CD14-positive monocyte (primary cell): ENCODE results near the gene FAM187B. TPM values are rescaled to one million over a fixed set of nuclear protein-coding genes. Genes with fewer than 3 reads are reported as not detected.

Experiments used
- DNase-seq, 3 donors: peaks; one replicate each; pipeline ENCODE4 v3.0.0-alpha.2; 2011 to 2022
- H2AFZ ChIP-seq: 2 replicates; pipeline ENCODE4 v1.6.0; 2012; ENCODE audit warnings: mild to moderate bottlenecking, low read depth, low read length, inconsistent platforms; ENCODE audit not compliant: insufficient read depth, poor library complexity, severe bottlenecking
- H3K27ac ChIP-seq, 2 donors: 1 replicate in 1 of 2; 2 replicates in 1 of 2; pipeline ENCODE4 v1.5.1; 2012 to 2013; ENCODE audit warnings: low read length in 2 of 2, control low read depth in 1 of 2, inconsistent platforms in 1 of 2, low read depth in 1 of 2, mild to moderate bottlenecking in 1 of 2
- H3K27me3 ChIP-seq, 2 donors: one replicate each; pipeline versions ENCODE4 v1.6.0 to v1.6.1; 2011 to 2013; ENCODE audit warnings: low read length in 2 of 2; ENCODE audit not compliant: control insufficient read depth in 2 of 2, insufficient read depth in 2 of 2
- H3K36me3 ChIP-seq, 2 donors: replicated peaks in 1 of 2; 1 replicate in 1 of 2; 2 replicates in 1 of 2; pipeline versions ENCODE4 v1.5.1 to v1.6.1; 2012 to 2013; ENCODE audit warnings: low read length in 2 of 2, control low read depth in 1 of 2, inconsistent platforms in 1 of 2, mild to moderate bottlenecking in 1 of 2; ENCODE audit not compliant: insufficient read depth in 2 of 2, control insufficient read depth in 1 of 2
- H3K4me1 ChIP-seq, 2 donors: 1 replicate in 1 of 2; 2 replicates in 1 of 2; pipeline versions ENCODE4 v1.5.1 to v1.6.1; 2012 to 2013; ENCODE audit warnings: low read length in 2 of 2, control low read depth in 1 of 2, inconsistent platforms in 1 of 2, mild to moderate bottlenecking in 1 of 2, moderate library complexity in 1 of 2; ENCODE audit not compliant: insufficient read depth in 2 of 2, control insufficient read depth in 1 of 2
- H3K4me2 ChIP-seq: replicated peaks from 2 replicates; pipeline ENCODE3; 2012; ENCODE audit warnings: low read length, moderate library complexity, mild to moderate bottlenecking; ENCODE audit not compliant: poor library complexity, severe bottlenecking; ENCODE audit errors: extremely low read depth
- H3K4me3 ChIP-seq, 3 experiments: fragments of 200-600 bp in 1 of 3; sonication (generic) in 1 of 3; replicated peaks in 1 of 3; 1 replicate in 2 of 3; 2 replicates in 1 of 3; pipeline ENCODE4 v1.5.1; 2011 to 2013; ENCODE audit warnings: low read length in 3 of 3, mild to moderate bottlenecking in 3 of 3, control low read depth in 2 of 3, low read depth in 2 of 3, inconsistent platforms in 1 of 3, moderate library complexity in 1 of 3
- H3K79me2 ChIP-seq: 2 replicates; pipeline ENCODE4 v1.6.0; 2012; ENCODE audit warnings: mild to moderate bottlenecking, control low read depth, inconsistent platforms, low read length, moderate library complexity; ENCODE audit not compliant: insufficient read depth
- H3K9ac ChIP-seq: 2 replicates; pipeline ENCODE4 v1.6.0; 2017; ENCODE audit warnings: low read length, mild to moderate bottlenecking; ENCODE audit not compliant: insufficient read depth, poor library complexity, severe bottlenecking
- H3K9me3 ChIP-seq, 2 donors: replicated peaks in 1 of 2; 1 replicate in 1 of 2; 2 replicates in 1 of 2; pipeline versions ENCODE4 v1.5.1 to v1.6.1; 2012 to 2013; ENCODE audit warnings: low read length in 2 of 2, control low read depth in 1 of 2; ENCODE audit not compliant: control insufficient read depth in 1 of 2, insufficient read depth in 1 of 2
- H4K20me1 ChIP-seq: 2 replicates; pipeline ENCODE4 v1.6.0; 2012; ENCODE audit warnings: mild to moderate bottlenecking, low read length, control low read depth, moderate library complexity; ENCODE audit not compliant: insufficient read depth
- H3K27ac Mint-ChIP-seq, 7 donors: one replicate each; pipeline ENCODE4 v1.8.0; 2020; ENCODE audit warnings: mild to moderate bottlenecking in 7 of 7, mixed read lengths in 7 of 7, moderate library complexity in 6 of 7, inconsistent platforms in 2 of 7
- H3K27me3 Mint-ChIP-seq, 3 donors: one replicate each; pipeline ENCODE4 v1.8.0; 2021 to 2022; ENCODE audit warnings: low read depth in 3 of 3, mild to moderate bottlenecking in 3 of 3, mixed read lengths in 3 of 3, moderate library complexity in 3 of 3, inconsistent platforms in 1 of 3
- H3K36me3 Mint-ChIP-seq, 2 donors: one replicate each; pipeline ENCODE4 v1.8.0; 2020; ENCODE audit warnings: mixed read lengths in 2 of 2, inconsistent platforms in 1 of 2, mild to moderate bottlenecking in 1 of 2
- H3K4me1 Mint-ChIP-seq: one replicate; pipeline ENCODE4 v1.8.0; 2020; ENCODE audit warnings: mild to moderate bottlenecking, mixed read lengths
- H3K4me3 Mint-ChIP-seq, 2 donors: one replicate each; pipeline ENCODE4 v1.8.0; 2020; ENCODE audit warnings: mild to moderate bottlenecking in 2 of 2, mixed read lengths in 2 of 2, moderate library complexity in 1 of 2
- H3K9me3 Mint-ChIP-seq, 7 donors: one replicate each; pipeline ENCODE4 v1.8.0; 2020 to 2022; ENCODE audit warnings: mixed read lengths in 7 of 7, mild to moderate bottlenecking in 6 of 7, moderate library complexity in 6 of 7, inconsistent platforms in 2 of 7
- WGBS: methylation state at CpG from one replicate; pipeline ENCODE4 v1.1.5; 2013; ENCODE audit warnings: missing lambda C conversion rate; ENCODE audit not compliant: insufficient coverage; 5-methylcytosine and 5-hydroxymethylcytosine counted together
- intact Hi-C, 2 donors: fragments of 100-400 bp; cut with micrococcal nuclease; formaldehyde crosslinking; loops; one replicate each; pipeline versions ENCODE4 v1.15.0 to v1.15.1; 2023
- polyA plus RNA-seq, 3 donors: library from polyadenylated mRNA; depleted of rRNA in 1 of 3; unstranded in 2 of 3; stranded (reverse) in 1 of 3; fragments of 300-500 nt in 2 of 3; fragments of >200 nt in 1 of 3; fragmentation: Illumina TruSeq in 2 of 3; gene quantifications; 1 replicate in 2 of 3; 2 replicates in 1 of 3; pipeline ENCODE4 v1.2.3, GENCODE V29; 2012 to 2021
- TF ChIP-seq, protein P1 (sequence below): fragments of 200-600 bp; IDR thresholded peaks from one replicate; pipeline ENCODE4 v1.8.0; 2022; ENCODE audit warnings: antibody characterized with exemption, mild to moderate bottlenecking

Gene FAM187B
- polyA plus RNA-seq, 3 donors, result not detected

DNA sequence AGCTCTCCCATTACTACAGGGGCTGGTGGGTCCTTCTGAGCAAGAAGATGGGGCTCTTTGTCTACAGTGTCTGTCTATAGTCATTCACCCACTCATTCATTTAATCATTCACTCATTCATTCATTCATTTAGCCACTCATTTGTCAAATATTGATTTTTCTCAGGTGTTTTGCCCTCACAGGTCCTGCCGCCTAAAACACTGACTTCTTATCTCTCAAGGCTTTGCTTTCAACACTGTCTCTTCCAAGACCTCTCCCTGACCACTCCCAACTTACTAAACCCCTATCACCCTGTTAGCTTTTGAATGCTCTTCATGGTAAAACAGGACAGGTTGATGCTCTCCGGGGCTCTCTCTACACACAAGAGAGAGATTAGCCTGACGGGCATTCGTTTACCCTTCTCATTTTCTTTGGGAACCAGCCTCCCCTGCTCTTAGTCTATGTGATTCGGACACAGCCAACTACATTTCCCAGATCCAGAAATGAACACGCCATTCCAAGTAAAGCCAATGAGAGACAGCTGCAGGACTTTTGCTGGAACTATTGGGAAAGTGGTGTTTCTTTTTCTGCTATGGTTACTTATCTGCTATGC is 22.7 kb downstream of the FAM187B start:
- no peaks in the 10 kb centered on the region for H3K27me3 ChIP-seq
- no peak for DNase-seq
- peak overlapping the region; percentile 54 to 84 for H3K27ac ChIP-seq
- H2AFZ ChIP-seq, result peak overlapping the region; percentile 48
- peak overlapping the region; percentile 17 for H3K4me2 ChIP-seq
- H3K27me3 Mint-ChIP-seq, result no peaks in the 10 kb centered on the region
- H3K4me1 ChIP-seq, result peaks cover 36 to 39% of the 10 kb centered on the region in 2 donors
- peaks cover 45% of the 10 kb centered on the region for H3K4me1 Mint-ChIP-seq
- intact Hi-C loops, result loop anchor here in 1 of 2 donors (10.0 kb wide), 1 partner anchor 59 kb away; the partner anchor contains the start of gene USF2
- no peak overlapping the region for H3K9ac ChIP-seq
- H4K20me1 ChIP-seq, result no peaks in the 10 kb centered on the region
- H3K79me2 ChIP-seq, result no peaks in the 10 kb centered on the region
- TF ChIP-seq, protein P1, sequence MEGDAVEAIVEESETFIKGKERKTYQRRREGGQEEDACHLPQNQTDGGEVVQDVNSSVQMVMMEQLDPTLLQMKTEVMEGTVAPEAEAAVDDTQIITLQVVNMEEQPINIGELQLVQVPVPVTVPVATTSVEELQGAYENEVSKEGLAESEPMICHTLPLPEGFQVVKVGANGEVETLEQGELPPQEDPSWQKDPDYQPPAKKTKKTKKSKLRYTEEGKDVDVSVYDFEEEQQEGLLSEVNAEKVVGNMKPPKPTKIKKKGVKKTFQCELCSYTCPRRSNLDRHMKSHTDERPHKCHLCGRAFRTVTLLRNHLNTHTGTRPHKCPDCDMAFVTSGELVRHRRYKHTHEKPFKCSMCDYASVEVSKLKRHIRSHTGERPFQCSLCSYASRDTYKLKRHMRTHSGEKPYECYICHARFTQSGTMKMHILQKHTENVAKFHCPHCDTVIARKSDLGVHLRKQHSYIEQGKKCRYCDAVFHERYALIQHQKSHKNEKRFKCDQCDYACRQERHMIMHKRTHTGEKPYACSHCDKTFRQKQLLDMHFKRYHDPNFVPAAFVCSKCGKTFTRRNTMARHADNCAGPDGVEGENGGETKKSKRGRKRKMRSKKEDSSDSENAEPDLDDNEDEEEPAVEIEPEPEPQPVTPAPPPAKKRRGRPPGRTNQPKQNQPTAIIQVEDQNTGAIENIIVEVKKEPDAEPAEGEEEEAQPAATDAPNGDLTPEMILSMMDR, result no peak
- H3K4me3 ChIP-seq, result peak overlapping the region in 1 of 3 experiments; percentile 14
- H3K9me3 Mint-ChIP-seq, result peaks cover 0 to 12% (median 4%) of the 10 kb centered on the region in 7 donors
- peaks cover 0 to 2% of the 10 kb centered on the region in 2 donors for H3K36me3 Mint-ChIP-seq
- no peaks in the 10 kb centered on the region for H3K9me3 ChIP-seq
- no peaks in the 10 kb centered on the region for H3K36me3 ChIP-seq
- H3K4me3 Mint-ChIP-seq, result peak overlapping the region; percentile 4 to 25
- WGBS, result 100% methylated on average over 2 of the region's 6 CpGs
- peak overlapping the region; percentile 38 to 95 (median 85) for H3K27ac Mint-ChIP-seq

DNA sequence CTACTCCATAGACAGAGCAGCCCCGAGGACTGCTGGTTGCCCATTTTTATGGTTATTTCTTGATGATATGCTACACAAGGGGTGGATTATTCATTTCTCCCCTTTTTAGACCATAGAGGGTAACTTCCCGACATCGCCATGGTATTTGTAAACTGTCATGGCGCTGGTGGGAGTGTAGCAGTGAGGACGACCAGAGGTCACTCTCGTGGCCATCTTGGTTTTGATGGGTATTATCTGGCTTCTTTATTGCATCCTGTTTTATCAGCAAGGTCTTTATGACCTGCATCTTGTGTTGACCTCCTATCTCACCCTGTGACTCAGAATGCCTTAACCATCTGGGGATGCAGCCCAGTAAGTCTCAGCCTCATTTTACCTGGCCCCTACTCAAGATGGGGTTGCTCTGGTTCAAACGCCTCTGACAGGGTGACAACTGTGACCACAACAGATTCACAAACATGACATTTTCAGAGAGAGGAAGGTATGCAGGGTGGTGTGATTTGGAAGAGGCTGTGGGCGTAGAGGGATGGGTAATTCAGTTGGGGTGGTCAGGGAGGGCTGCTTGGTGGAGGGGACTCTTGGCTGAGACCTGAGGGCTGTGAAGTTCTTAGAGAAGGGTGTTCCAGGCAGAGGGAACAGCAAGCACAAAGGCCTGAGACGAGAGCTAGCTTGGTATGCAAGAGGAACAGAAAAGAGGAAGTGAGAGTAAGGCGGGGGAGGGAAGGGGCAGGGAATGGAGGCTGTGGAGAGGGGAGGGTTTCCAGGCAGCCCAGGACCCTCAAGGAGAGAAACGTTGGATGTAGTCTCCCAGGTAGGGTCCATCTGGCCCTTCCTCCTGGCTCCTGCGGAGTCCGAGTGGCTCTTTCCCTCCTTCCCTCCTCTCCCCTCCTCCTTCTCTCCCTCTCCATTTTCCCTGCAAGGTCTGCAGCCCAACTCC is 23.5 kb downstream of the FAM187B start:
- peaks cover 0 to 1% (median 0%) of the 10 kb centered on the region in 3 donors for H3K27me3 Mint-ChIP-seq
- peak overlapping the region; percentile 17 for H3K4me2 ChIP-seq
- H2AFZ ChIP-seq, result peak overlapping the region; percentile 48

More for the DNA sequence above, 23.5 kb downstream of the FAM187B start:
- 7% methylated on average over 5 of the region's 13 CpGs for WGBS
- DNase-seq, result peak; percentile 79 to 83 (median 82)
- Histone ChIP-seq H3K9me3 (no peaks in the 10 kb centered on the region), H3K4me3 (peak overlapping the region in 1 of 3 experiments; percentile 14), H3K36me3 (no peaks in the 10 kb centered on the region), H3K79me2 (no peaks in the 10 kb centered on the region), H3K27ac (peak overlapping the region; percentile 54 to 84), H3K27me3 (no peaks in the 10 kb centered on the region), H3K9ac (no peak overlapping the region), H4K20me1 (no peaks in the 10 kb centered on the region), H3K4me1 (peaks cover 31 to 33% of the 10 kb centered on the region in 2 donors)
- H3K4me1 Mint-ChIP-seq, result peaks cover 42% of the 10 kb centered on the region
- H3K9me3 Mint-ChIP-seq, result peaks cover 0 to 12% (median 4%) of the 10 kb centered on the region in 7 donors
- intact Hi-C loops, result loop anchor here in 1 of 2 donors (10.0 kb wide), 1 partner anchor 60 kb away; the partner anchor contains the start of gene USF2
- TF ChIP-seq, protein P1, result no peak
- H3K4me3 Mint-ChIP-seq, result peak overlapping the region in 1 of 2 donors; percentile 4
- H3K36me3 Mint-ChIP-seq, result peaks cover 0 to 2% of the 10 kb centered on the region in 2 donors
- H3K27ac Mint-ChIP-seq, result peak overlapping the region; percentile 89 to 96 (median 93)
